HFFc6 (cell line): ENCODE results near the gene FAM171A2. TPM values are rescaled to one million over a fixed set of nuclear protein-coding genes. Genes with fewer than 3 reads are reported as not detected.
"Not testable (repeated sequence)": the region's sequence is repeated elsewhere in the genome, so short reads cannot be mapped to it uniquely, and the experiment has no call there.

Experiments
- DNase-seq: peaks from one replicate; pipeline ENCODE4 v3.0.0-alpha.2; 2018
- H3K27ac Mint-ChIP-seq: 2 replicates; pipeline ENCODE4 v1.8.0; 2020; ENCODE audit warnings: mild to moderate bottlenecking, mixed read lengths
- H3K27me3 Mint-ChIP-seq: 2 replicates; pipeline ENCODE4 v1.8.0; 2021; ENCODE audit warnings: mild to moderate bottlenecking, moderate library complexity, mixed read lengths; ENCODE audit not compliant: insufficient read depth
- H3K36me3 Mint-ChIP-seq: 2 replicates; pipeline ENCODE4 v1.8.0; 2021; ENCODE audit warnings: low read depth, mixed read lengths
- H3K4me1 Mint-ChIP-seq: 2 replicates; pipeline ENCODE4 v1.8.0; 2020; ENCODE audit warnings: low read depth, mixed read lengths
- H3K4me3 Mint-ChIP-seq: 2 replicates; pipeline ENCODE4 v1.8.0; 2020; ENCODE audit warnings: mild to moderate bottlenecking, moderate library complexity, mixed read lengths
- H3K9me3 Mint-ChIP-seq: 2 replicates; pipeline ENCODE4 v1.8.0; 2020; ENCODE audit warnings: mild to moderate bottlenecking, mixed read lengths
- total RNA-seq, 6 experiments: library from RNA; stranded (reverse); fragmentation: NEBNext Ultra II Directional; extraction: Animal tissue kit (Norgen Biotek cat#: 25700); gene quantifications; 2 replicates in 1 of 6; 3 replicates in 5 of 6; pipeline ENCODE4 v1.2.3, GENCODE V29; 2021
- TF ChIP-seq, protein P1 (sequence below): fragments of 200-600 bp; sonication (generic); IDR thresholded peaks from 2 replicates; pipeline ENCODE4 v1.5.0; 2021; ENCODE audit warnings: antibody characterized with exemption, mild to moderate bottlenecking

FAM171A2 gene
- total RNA-seq, 6 experiments from 2014 or later: 1.6 to 1.9 (median 1.8) TPM

DNA sequence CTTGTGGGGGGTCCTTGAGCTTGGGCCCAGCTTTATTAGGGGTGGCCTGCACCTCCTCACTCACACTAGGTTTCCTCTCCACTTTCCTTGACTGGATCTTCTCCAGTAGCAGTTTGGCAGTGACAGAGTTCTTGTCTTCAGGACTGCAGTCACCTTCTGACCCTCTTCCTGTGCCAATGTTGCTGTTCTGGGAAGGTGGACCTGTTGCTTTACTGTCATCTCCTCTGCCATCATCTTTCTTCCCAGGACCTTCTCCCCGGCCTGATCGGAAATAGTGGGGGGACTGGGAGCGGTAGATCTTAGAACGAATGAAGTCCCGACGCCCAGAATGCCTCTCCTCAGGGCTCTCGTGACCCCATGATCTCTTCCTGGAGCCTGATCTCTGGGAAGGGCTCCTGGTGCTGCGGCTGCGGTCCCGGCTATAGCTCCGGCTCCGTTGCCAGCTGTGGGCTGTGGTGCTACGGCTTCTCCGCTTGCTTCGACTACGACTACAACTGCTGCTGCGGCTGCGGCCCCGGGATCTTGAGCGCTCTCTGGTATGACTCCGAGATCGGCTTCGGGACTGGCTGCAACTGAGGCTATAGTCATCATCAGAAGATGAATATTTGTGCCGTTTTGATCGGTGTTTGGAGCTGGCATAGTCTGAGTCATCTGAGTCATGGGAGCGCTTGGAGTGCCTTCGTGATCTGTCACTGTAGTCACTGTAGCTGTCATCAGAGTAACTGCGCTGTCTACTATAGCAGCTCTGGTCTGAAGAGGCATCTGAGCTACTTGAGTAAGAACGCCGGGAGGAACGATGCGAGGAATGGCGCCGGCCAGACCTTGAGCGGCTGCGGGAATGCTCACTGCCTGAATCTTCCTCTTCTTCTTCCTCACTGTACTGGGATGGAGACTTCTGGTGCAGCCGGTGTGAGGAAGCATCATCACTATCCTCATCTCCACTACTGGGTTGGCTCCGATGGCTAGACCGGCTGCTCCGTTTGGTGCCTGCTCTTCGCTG is 35.3 kb upstream of the FAM171A2 start:
- peaks cover 18% of the 10 kb centered on the region for H3K36me3 Mint-ChIP-seq
- no peak for DNase-seq
- no peak overlapping the region for H3K27ac Mint-ChIP-seq
- H3K4me3 Mint-ChIP-seq: no peak overlapping the region
- TF ChIP-seq, protein P1, sequence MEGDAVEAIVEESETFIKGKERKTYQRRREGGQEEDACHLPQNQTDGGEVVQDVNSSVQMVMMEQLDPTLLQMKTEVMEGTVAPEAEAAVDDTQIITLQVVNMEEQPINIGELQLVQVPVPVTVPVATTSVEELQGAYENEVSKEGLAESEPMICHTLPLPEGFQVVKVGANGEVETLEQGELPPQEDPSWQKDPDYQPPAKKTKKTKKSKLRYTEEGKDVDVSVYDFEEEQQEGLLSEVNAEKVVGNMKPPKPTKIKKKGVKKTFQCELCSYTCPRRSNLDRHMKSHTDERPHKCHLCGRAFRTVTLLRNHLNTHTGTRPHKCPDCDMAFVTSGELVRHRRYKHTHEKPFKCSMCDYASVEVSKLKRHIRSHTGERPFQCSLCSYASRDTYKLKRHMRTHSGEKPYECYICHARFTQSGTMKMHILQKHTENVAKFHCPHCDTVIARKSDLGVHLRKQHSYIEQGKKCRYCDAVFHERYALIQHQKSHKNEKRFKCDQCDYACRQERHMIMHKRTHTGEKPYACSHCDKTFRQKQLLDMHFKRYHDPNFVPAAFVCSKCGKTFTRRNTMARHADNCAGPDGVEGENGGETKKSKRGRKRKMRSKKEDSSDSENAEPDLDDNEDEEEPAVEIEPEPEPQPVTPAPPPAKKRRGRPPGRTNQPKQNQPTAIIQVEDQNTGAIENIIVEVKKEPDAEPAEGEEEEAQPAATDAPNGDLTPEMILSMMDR: no peak
- no peaks in the 10 kb centered on the region for H3K9me3 Mint-ChIP-seq
- H3K4me1 Mint-ChIP-seq: no peaks in the 10 kb centered on the region
- H3K27me3 Mint-ChIP-seq: no peaks in the 10 kb centered on the region; the same call in 1 of the 2 replicates

DNA sequence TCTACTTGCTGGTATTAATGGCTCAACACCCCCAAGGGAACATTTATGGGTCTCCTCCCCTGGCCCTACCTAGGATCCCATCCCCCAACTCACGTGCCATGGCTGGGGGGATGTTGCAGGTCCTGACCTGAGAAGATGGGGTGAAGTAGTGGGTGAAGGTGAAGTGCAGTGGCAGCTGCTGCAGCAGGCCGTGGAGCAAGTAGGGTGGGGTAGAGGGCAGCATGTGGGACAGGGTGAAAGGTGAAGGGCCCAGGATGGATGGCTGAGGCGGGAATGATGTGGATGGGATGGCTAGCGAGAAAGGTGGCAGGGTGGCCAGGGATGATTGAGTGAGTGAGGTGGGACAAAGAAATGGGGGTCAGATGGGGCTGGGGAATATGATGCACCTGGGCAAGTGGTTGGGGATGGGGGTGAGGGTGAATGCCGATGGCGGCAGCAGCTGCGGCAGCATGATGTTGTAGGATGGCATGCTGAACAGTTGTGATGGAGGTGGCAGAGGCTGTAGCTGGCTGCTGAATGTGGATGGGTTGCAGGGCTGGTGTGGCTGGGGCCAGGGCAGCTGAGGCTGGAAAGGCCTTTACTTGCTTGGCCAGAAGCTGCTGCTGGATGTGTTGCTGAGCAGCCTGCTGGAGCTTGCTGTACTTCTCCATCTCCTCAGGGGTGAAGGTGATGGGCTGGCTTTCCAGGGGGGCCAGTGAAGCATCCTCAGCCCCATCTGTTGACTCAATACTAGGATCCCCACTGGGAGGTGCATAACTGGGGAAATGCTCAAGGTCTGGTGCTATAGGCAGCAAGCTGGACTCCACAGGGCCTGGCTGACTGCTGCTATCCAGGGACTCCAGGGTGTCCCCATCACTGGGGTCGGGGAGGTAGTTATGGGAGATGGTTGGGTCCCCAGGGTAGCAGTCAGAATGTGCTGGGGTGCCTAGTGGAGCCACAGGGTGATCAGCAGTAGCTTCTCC is 34.1 kb upstream of the FAM171A2 start:
- Mint-ChIP-seq H3K36me3 (peaks cover 18% of the 10 kb centered on the region), H3K9me3 (no peaks in the 10 kb centered on the region), H3K4me1 (no peaks in the 10 kb centered on the region), H3K4me3 (no peak overlapping the region), H3K27me3 (no peaks in the 10 kb centered on the region; the same call in 1 of the 2 replicates), H3K27ac (no peak overlapping the region)
- TF ChIP-seq, protein P1: no peak
- DNase-seq: no peak

DNA sequence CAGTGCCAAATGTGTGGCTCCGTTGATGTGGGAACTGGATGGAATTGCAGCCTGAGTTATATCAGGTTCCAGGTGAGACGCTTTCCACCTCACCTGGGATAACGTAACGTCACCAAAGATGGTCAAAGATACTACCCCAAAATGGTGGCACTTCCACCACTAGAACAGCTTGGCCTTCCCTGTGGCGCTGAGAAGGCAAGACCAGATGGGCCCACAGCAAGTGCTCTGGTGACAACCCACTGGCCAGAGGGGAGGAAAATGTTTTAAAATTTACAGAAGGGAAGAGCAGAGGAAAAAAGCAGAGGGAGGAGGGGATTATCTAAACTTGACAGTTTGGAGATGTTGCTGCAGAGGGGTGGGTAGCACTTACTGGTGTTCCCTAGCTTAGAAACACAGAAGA is 33.3 kb upstream of the FAM171A2 start:
- Mint-ChIP-seq H3K4me1 (no peaks in the 10 kb centered on the region), H3K9me3 (no peaks in the 10 kb centered on the region), H3K4me3 (no peak overlapping the region), H3K27me3 (no peaks in the 10 kb centered on the region; the same call in 1 of the 2 replicates), H3K36me3 (peaks cover 18% of the 10 kb centered on the region), H3K27ac (no peak overlapping the region)
- DNase-seq: no peak
- TF ChIP-seq, protein P1: no peak

GRCh38 chr17:44394833-44395232 is 31.2 kb upstream of the FAM171A2 start:
- Mint-ChIP-seq H3K27ac (no peak overlapping the region), H3K27me3 (no peaks in the 10 kb centered on the region; the same call in none of the 2 replicates), H3K9me3 (no peaks in the 10 kb centered on the region), H3K4me1 (no peaks in the 10 kb centered on the region), H3K4me3 (no peak overlapping the region), H3K36me3 (peaks cover 12% of the 10 kb centered on the region)
- TF ChIP-seq, protein P1: no peak
- DNase-seq: no peak

- not testable (repeated sequence) for H3K27me3 Mint-ChIP-seq, H3K27ac Mint-ChIP-seq, H3K4me3 Mint-ChIP-seq, H3K9me3 Mint-ChIP-seq, DNase-seq, H3K36me3 Mint-ChIP-seq, H3K4me1 Mint-ChIP-seq
These were observed 30.5 kb upstream of the FAM171A2 start for GRCh38 chr17:44394112-44394511.
